Measurements from ENCODE around the gene EXOC6.

Gene EXOC6

GRCh38 chr10:92848441-92849233 is at the start of gene EXOC6:
TSS of gene EXOC6 (plus strand) at chr10:92848520. CDS start at chr10:92848534, 14 bp downstream.
- no peak for DNase-seq

DNA sequence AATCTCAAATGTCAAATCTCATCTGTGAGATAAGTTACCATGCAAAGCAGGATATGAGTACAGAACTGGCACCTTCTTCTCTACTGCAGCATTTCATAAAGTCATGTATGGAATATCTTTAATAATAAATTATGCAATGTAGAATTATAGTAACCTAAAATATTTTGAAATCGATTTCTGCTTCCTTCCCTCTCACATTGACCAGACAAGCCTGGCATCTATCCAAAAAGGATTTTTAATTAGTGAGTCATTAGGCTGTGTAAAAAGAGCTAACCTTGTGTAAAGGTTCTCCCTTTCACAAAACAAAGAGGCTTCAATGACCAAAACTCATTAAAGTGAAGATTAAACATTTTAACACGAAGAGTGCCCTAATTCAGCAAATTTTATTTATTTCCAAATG is 48.8 kb upstream of the EXOC6 start:
- DNase-seq: no peak

- DNase-seq: peak; percentile 72
Measured at GRCh38 chr10:92800134-92800733, 48.1 kb upstream of the EXOC6 start.

DNA sequence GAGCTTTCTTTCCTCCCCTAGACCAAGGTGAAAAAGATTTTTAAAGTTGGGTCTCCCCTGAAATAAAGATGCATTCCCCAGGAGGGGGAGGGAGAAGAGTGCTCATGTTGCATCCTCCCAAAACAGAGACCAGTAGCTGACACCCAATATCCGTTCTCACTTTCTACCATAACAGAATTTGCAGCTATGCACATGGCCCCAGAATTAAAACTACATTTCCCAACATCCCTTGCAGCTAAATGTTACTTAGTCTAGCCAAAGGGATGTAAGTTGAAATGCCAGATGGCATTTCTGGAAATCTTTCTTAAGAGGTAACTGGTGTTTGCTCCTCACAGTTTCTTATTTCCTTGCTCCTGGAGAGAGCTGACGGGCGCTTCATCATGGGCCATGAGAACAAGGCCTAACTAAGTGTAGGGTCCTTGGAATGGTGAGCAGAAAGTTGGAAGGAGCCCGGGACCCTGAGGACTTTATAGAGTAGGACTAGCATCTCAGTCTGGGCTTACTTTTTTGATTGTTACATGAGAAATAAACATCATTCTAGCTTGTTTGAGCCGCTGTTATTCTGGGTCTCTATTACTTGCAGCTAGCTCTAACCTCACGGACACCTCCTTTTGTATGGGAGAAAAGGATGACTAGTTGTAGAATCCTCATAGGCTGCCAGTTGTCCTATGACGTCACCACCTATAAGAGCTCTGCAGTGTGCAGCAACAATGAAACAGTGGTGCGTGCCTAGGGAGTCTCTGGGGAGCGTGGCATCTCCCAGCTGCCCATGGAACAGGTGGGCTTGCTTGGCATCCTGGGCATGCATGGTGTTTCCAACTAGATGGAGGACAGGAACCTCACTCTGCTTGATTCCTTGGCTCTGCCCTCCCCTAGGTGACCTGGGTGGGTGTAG is 46.1 kb upstream of the EXOC6 start:
- no peak for DNase-seq

- DNase-seq: no peak
Measured at GRCh38 chr10:92809840-92810239, 38.5 kb upstream of the EXOC6 start.

DNA sequence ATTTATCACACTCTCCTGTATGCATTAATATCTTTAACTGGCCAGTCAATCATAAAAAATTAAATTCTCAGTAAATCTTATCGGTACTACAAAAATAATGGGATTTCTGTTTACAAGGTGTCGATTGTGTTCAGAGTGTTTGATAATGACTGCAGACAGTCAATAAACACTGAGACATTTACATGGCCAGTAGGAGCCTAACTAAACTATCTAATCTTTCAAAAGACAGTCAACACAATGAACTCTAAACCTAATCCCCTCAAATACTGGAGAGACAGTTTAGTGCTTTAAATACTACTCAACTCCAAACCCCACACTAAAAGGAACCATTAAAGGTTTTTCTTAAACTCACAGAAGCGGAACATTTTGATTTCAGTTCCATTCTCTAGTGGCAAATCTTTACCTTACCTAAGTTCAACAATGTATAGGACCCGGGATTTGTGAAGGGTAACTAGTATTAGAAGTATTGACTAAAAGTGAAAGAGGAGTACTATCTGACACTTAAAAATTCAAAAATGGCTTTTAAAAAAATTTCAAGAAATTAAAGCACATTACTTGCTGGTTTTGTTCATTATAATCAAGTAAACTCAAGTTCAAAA is 37.3 kb upstream of the EXOC6 start:
- DNase-seq: no peak

- no peak for DNase-seq
Measured at GRCh38 chr10:92811986-92812385, 36.3 kb upstream of the EXOC6 start.

DNA sequence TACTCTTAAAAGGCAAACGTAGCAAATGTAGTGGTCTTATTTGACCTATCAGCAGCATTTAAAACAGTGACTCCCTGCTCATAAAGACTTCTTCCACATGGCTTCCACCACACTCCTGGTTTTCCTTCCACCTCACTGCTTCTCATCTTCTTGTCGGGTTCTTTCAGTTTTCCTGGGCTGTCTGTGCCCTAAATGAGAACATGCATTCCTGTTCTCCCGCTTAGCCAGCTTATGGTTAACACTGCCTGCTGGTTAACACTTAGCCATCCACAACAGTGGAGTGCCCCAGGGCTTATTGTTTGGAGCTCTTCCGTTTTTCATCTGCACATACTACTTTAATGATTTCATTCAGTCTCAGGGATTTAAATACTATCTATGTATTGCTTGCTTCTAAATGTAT is 34.3 kb upstream of the EXOC6 start:
- no peak for DNase-seq

DNA sequence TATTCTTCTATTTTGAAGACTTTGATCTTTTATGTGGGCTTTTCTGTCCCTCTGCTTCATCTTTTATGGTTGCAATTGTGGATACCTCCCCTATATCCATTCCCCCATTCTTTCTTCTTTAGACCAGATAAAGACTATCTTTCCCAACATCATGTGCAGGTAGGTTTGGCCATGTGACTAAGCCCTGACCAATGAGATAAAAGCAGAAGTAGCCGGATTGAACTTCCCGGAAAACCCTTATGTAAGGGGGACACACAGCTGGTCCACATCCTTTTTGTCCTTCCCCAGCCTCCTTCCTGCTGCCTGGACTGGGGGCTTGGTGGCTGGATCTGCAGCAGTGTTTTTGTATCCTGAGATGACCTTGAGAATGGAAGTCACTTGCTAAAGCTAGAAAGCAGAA is 33.5 kb upstream of the EXOC6 start:
- no peak for DNase-seq

DNA sequence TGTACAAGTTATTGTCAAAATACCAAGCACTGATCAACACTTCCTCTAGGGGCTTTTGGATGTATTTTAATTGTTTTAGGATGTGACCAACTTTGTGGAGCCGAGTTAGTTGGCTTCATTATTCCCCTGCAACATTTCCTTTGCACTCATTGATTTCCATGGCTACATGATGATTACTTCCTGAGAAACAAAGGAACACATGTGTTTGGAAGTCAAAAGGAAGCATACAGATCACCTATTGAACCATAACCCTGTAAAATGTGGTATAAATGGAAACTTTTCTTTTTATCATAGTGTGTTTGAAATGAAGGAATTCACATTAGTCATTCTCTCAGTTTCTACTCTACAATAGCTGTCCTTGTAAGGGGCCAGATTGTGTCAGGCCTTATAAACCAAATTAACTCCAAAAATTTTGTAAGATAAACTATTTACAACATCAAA is 32.2 kb upstream of the EXOC6 start:
- DNase-seq: no peak

- no peak for DNase-seq
Measured at GRCh38 chr10:92822060-92822634, 26.2 kb upstream of the EXOC6 start.

GRCh38 chr10:92822964-92823363 is 25.4 kb upstream of the EXOC6 start:
- DNase-seq: no peak

- DNase-seq: no peak
Measured at GRCh38 chr10:92826061-92826460, 22.3 kb upstream of the EXOC6 start.

- no peak for DNase-seq
Measured at GRCh38 chr10:92826504-92826903, 21.8 kb upstream of the EXOC6 start.

DNA sequence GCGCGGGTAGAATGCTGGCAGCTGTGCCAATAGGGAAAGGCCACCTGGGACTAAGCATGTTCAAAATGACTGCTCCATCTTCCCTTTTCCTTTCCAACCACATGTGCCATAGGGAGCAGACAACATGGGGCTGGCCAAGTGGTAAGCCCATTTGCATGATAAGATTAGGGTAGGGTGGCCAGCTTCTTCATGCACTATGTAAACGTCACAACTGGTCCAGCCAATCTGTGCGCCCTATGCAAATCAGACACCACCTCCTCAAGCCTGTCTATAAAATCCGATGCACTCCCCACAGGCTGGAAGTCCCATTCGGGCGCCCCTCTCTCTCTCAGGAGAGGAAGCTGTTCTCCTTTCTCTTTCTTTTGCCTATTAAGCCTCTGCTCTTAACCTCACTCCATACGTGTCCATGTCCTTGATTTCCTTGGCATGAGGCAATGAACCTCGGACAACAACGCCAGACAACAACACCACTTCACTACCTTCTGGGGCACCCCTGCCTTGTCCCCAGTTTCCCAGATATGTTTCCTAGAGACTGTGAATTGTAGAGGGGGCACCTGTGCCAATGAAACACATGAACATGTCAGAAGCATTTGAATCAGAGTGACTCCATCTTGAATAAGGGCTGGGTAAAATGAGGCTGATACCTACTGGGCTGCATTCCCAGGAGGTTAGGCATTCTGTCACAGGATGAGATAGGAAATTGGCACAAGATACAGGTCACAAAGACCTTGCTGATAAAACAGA is 19.1 kb upstream of the EXOC6 start:
- DNase-seq: no peak

- no peak for DNase-seq
Measured at GRCh38 chr10:92829786-92830377, 18.4 kb upstream of the EXOC6 start.

DNA sequence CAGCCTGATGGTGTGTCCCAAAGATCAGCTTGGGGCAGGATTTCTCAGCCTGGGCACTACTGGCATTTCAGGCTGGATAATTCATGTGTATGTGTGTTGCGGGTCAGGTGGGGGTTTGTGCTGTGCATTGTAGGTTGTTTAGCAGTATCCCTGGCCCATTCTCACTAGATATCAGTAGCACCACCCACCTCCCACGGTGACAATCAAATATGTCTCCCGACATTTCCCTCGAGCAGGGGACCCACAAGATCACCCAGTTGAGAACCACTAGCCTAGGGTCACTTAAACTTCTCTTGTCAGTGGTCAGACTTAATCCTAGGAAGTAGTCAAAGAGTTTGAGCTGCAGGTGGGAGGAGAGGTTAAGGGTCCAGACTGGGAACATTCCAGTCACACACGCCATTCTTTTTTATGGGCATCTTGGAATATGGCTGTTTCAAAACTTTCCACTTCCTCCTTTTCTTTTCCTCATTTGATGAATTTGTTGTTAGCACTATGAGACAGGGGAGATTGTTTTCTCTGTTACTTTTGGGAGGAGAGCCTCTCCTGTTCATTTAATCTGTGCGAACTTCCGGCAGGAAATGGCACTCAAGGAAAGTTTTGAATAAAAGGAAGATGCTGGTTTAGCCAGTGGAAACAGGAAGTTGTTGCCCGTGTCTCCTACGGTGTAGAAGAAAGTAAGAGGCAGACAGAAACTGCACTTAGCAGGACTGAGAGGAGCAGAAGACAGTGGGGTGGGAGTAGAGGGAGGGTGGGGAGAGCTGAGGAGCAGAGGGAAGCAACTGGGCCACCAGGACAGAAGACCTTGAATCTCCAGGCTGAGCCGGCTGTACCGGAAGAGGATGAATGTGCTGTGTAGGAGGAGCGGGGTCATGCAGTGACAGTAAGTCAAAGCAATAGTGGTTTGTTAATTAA is 17.6 kb upstream of the EXOC6 start:
- no peak for DNase-seq

GRCh38 chr10:92832121-92832520 is 16.2 kb upstream of the EXOC6 start:
- DNase-seq: no peak

- no peak for DNase-seq
Measured at GRCh38 chr10:92832998-92833650, 15.2 kb upstream of the EXOC6 start.

DNA sequence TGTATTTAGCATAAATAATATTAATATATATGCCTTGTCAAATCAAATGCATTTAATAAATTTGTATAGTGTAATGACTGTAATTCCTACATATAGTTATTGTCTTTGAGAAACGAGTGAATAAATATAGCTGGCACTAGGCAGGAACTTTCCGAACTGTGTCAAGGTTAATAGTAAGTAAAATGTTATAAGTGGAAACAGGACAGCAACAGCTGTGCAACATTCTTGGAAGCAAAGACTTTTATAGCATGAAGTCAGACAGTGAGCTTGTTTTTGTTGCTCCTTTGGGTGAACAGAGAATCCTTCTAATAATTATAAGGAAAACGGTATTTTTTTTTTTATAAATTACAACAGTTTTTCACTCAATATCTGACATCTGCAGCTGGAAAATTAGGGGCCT is 14.0 kb upstream of the EXOC6 start:
- DNase-seq: no peak
